ENCODE measurements around the gene CRADD. TPM values are rescaled to one million over a fixed set of nuclear protein-coding genes. Genes with fewer than 3 reads are reported as not detected.

The CRADD gene
- total and polyA plus RNA-seq, 2 of the 4 experiments (the other 2 are of a cell fraction) = 11.1 to 14.0 TPM

DNA sequence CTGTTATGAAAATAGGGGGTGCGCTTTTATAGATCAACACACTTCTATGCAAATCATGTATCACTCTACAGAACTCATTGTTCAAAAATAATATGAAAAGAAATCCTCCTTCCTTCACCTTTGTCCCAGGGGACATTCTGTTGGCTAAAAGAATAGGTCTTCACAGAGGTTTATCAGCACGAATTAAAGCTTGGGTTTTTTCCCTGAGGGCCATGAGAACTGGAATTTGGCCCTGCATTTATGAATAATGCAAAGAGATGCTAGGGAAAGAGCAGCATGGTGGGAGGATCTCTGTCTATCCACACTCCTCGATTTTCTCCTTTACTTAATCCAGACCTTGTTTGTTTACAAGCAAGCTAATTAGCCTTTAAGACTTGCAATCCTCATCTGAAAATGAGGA is 16.2 kb upstream of the CRADD start:
- dilution Hi-C loops (cut with HindIII; ENCODE audit: low sequenced_read_pairs, unreplicated experiment) = no loop called here
- in situ Hi-C loops (cut with MboI; ENCODE audit: low sequenced_read_pairs) = no loop called here
- BruUV-seq (replicated peaks) = no TSS peak

More for the DNA sequence above, 16.2 kb upstream of the CRADD start:
- Histone ChIP-seq H3K9ac (ENCODE audit: low read depth, low read length) (no peak overlapping the region), H3K4me3 (ENCODE audit: insufficient read depth, low read depth, low read length) (no peak overlapping the region), H2AK5ac (ENCODE audit: low read depth, low read length) (no peak overlapping the region), H4K20me1 (ENCODE audit: insufficient read depth, low read length) (no peaks in the 10 kb centered on the region), H3K9me3 (ENCODE audit: control insufficient read depth, insufficient read depth, low read length) (no peaks in the 10 kb centered on the region), H3K9me1 (ENCODE audit: insufficient read depth, low read length) (peaks cover 3% of the 10 kb centered on the region; the same call in 1 of the 2 replicates), H4K5ac (ENCODE audit: low read depth, low read length) (no peak overlapping the region), H3K23ac (ENCODE audit: low read depth, low read length) (no peak overlapping the region), H3K14ac (replicated peaks; ENCODE audit: low read depth, low read length) (no peak overlapping the region), H2AK9ac (replicated peaks; ENCODE audit: low read depth, low read length, poor library complexity) (no peak overlapping the region), H3K4me1 (ENCODE audit: control insufficient read depth, insufficient read depth, low read length) (peaks cover 6% of the 10 kb centered on the region), H3K56ac (ENCODE audit: extremely low read depth, insufficient read depth, low read length) (no peak overlapping the region), H3K18ac (ENCODE audit: low read depth, low read length) (no peak overlapping the region), H2BK120ac (ENCODE audit: low read depth, low read length) (no peak overlapping the region), H3K36me3 (ENCODE audit: control insufficient read depth, insufficient read depth, low read length) (no peaks in the 10 kb centered on the region), H3K4me2 (ENCODE audit: low read depth, low read length) (no peak overlapping the region), H2BK5ac (ENCODE audit: low read depth, low read length, poor library complexity, severe bottlenecking) (no peak overlapping the region), H2BK15ac (ENCODE audit: low read depth, low read length) (no peak overlapping the region), H2AFZ (replicated peaks; ENCODE audit: low read length, poor library complexity) (no peak overlapping the region), H4K91ac (ENCODE audit: insufficient read depth, low read depth, low read length) (no peak overlapping the region), H3K4ac (ENCODE audit: low read depth, low read length) (no peak overlapping the region), H2BK20ac (ENCODE audit: low read depth, low read length) (no peak overlapping the region), H3K27me3 (ENCODE audit: control insufficient read depth, insufficient read depth, low read length) (no peaks in the 10 kb centered on the region), H3K79me1 (ENCODE audit: low read depth in 1 of 2, low read length in 2 of 2) (no peaks in the 10 kb centered on the region; a peak in 1 of 4 replicates), H4K8ac (ENCODE audit: low read depth in 2 of 2, low read length in 2 of 2) (no peak overlapping the region), H3K27ac (ENCODE audit: insufficient read depth, low read length) (no peak overlapping the region)
- no peak for ATAC-seq (ENCODE audit: low read depth)
- intact Hi-C loops (cut with micrococcal nuclease) = no loop called here
- DNase-seq = no peak
- CTCF ChIA-PET = no interaction called here
- WGBS, 2 experiments (ENCODE audit: extremely low coverage in 2 of 2, insufficient read length in 1 of 2) = no CpG with 5 or more reads among the region's 3 CpGs
- TF ChIP-seq MAFK (IDR thresholded peaks at IDR 0.05; ENCODE audit: low read depth, low read length) (no peak), RFX5 (IDR thresholded peaks at IDR 0.05; ENCODE audit: low read depth, low read length) (no peak), MXI1 (IDR thresholded peaks at IDR 0.05; ENCODE audit: borderline replicate concordance, low read depth, low read length) (no peak), NFE2L2 (IDR thresholded peaks at IDR 0.05; ENCODE audit: low read depth, low read length) (no peak), USF2 (IDR thresholded peaks at IDR 0.05; ENCODE audit: low read depth, low read length) (no peak), ELK1 (IDR thresholded peaks at IDR 0.05; ENCODE audit: borderline replicate concordance, low read depth, low read length) (no peak), SMC3 (IDR thresholded peaks at IDR 0.05; ENCODE audit: low read depth, low read length) (no peak), RAD21 (IDR thresholded peaks at IDR 0.05; ENCODE audit: low read length) (no peak), POLR2A (IDR thresholded peaks at IDR 0.05; ENCODE audit: low read depth, low read length) (no peak), FOS (IDR thresholded peaks at IDR 0.05; ENCODE audit: low read depth, low read length) (no peak), CEBPB (IDR thresholded peaks at IDR 0.05; ENCODE audit: low read depth, low read length) (no peak), CHD1 (IDR thresholded peaks at IDR 0.05; ENCODE audit: low read depth, low read length) (no peak)
- POLR2A ChIA-PET (ENCODE audit: unreplicated experiment) = no interaction called here

Measured in IMR-90 (cell line).